ENCODE measurements around the gene VSIG2. TPM values are rescaled to one million over a fixed set of nuclear protein-coding genes. Genes with fewer than 3 reads are reported as not detected.

VSIG2 gene
- total and polyA plus RNA-seq, 3 experiments from 2014 or later = 0.24 to 0.40 TPM; not detected in 1

DNA sequence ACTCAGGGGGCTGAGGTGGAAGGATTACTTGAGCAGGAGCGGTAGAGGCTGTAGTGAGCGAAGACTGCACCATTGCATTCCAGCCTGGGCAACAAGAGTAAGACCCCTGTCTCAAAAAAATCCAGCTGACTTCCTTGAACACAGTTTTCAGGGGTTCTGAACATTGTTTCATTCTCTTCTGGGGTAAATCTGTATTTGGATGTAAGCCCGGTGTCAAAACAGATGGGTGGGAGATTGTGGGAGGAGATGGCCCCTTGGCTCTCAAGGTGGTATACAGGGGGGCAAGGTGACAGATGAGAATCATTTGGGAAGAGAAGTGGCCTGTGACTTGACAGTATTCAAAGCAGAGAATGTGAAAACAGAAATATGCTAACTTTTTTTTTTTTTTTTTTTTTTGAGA, 5.3 kb upstream of the VSIG2 start:
- no peaks in the 10 kb centered on the region for H3K36me3 Mint-ChIP-seq
- H3K4me1 ChIP-seq (ENCODE audit: insufficient read depth, low read length) = peaks cover 31% of the 10 kb centered on the region
- ChIA-PET CTCF (interaction anchor here (1.0 to 3.1 kb wide), 4 partner anchors 10 to 88 kb away, joined by 3 to 41 read pairs (median 7); no protein-coding TSS in a partner anchor), POLR2A (interaction anchor here (1.7 kb wide), 1 partner anchor 11 kb away, joined by 22 read pairs; no protein-coding TSS in a partner anchor)
- peaks cover 42 to 59% of the 10 kb centered on the region in 2 donors for H3K27me3 Mint-ChIP-seq
- H3K4me1 Mint-ChIP-seq = peaks cover 9 to 32% (median 15%) of the 10 kb centered on the region in 3 donors
- peaks cover 44% of the 10 kb centered on the region for H3K27me3 ChIP-seq (ENCODE audit: insufficient read depth, low read length, poor library complexity, severe bottlenecking)
- DNase-seq = no peak
- H3K4me3 Mint-ChIP-seq = no peak overlapping the region
- no peaks in the 10 kb centered on the region for H3K9me3 Mint-ChIP-seq
- H3K27ac ChIP-seq (ENCODE audit: low read depth, low read length) = no peak overlapping the region
- no peak overlapping the region for H3K27ac Mint-ChIP-seq
- H3K9me3 ChIP-seq (ENCODE audit: low read length) = no peaks in the 10 kb centered on the region
- H3K36me3 ChIP-seq (ENCODE audit: insufficient read depth, low read length) = no peaks in the 10 kb centered on the region
- no peak overlapping the region for H3K4me3 ChIP-seq (ENCODE audit: low read length)

DNA sequence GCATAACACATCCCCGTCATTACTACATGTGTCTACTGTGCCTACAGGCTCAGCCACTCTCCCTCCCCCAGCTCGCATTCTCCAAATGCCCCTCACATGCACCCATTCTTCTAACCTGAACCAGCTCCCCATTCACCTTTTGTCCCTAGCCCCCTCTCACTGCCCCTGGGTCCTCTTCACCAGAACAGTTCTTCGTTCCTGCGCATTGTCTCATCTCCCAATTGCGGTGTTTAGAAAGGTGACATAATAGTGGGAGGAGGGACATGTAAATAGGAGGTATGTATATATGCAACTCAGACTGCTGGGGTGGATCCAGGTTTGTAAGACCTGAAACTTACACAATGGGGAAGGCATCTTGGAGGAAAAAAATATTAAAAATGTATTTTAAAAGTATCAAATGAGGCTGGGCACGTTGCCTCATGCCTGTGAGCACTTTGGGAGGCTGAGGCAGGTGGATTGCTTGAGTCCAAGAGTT, 4.7 kb upstream of the VSIG2 start:
- ChIA-PET CTCF (interaction anchor here (1.0 to 3.1 kb wide), 3 partner anchors 10 to 88 kb away, joined by 3 to 41 read pairs (median 6); no protein-coding TSS in a partner anchor), POLR2A (no interaction called here)
- Histone ChIP-seq H3K9me3 (ENCODE audit: low read length) (no peaks in the 10 kb centered on the region), H3K27me3 (ENCODE audit: insufficient read depth, low read length, poor library complexity, severe bottlenecking) (peaks cover 42% of the 10 kb centered on the region), H3K36me3 (ENCODE audit: insufficient read depth, low read length) (no peaks in the 10 kb centered on the region), H3K4me1 (ENCODE audit: insufficient read depth, low read length) (peaks cover 28% of the 10 kb centered on the region), H3K27ac (ENCODE audit: low read depth, low read length) (no peak overlapping the region), H3K4me3 (ENCODE audit: low read length) (no peak overlapping the region)
- H3K9me3 Mint-ChIP-seq = no peaks in the 10 kb centered on the region
- no peaks in the 10 kb centered on the region for H3K36me3 Mint-ChIP-seq
- peak overlapping the region in 1 of 8 donors; percentile 31 for H3K27ac Mint-ChIP-seq
- no peak overlapping the region for H3K4me3 Mint-ChIP-seq
- H3K27me3 Mint-ChIP-seq = peaks cover 42 to 59% of the 10 kb centered on the region in 2 donors
- DNase-seq = no peak
- peaks cover 9 to 31% (median 15%) of the 10 kb centered on the region in 3 donors for H3K4me1 Mint-ChIP-seq

DNA sequence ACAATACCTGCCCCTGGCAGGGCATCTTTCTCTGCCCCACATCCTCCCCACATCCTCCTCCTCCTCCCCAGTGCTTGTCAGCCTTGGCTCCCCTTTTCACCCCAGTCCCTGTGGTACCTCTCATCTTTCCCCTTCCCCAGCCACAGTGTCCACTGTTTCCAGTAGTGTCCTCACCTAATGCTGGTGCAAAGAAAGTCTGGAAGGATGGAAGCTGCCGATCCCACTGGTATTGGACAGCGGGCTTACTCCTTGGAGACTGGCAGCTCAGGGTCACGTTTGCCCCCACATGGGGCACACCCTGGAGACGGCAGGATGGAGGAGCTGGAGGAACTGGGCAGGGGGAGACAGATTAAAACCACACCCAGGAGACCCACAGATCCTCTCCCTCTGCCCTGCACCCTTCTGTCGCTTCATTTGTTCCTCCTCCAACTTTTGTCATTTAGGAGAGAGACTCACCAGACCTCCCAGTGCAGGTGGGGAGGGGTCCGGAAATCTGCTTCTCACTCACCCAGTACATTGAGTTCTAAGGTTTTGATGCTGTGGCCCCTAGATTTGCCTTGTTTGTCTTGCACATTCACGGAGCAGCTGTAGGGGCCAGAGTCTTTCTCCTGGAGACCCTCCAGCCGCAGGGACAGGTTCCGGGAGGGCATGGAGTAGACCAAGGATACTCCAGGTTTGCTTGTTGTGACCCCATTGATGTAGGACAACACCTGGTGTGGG, 4.1 kb upstream of the VSIG2 start:
- no peak for DNase-seq
- peak overlapping the region in 1 of 8 donors; percentile 31 for H3K27ac Mint-ChIP-seq
- H3K4me1 Mint-ChIP-seq = peaks cover 9 to 26% (median 10%) of the 10 kb centered on the region in 3 donors
- Histone ChIP-seq H3K9me3 (ENCODE audit: low read length) (no peaks in the 10 kb centered on the region), H3K4me3 (ENCODE audit: low read length) (no peak overlapping the region), H3K27ac (ENCODE audit: low read depth, low read length) (no peak overlapping the region), H3K4me1 (ENCODE audit: insufficient read depth, low read length) (peaks cover 22% of the 10 kb centered on the region), H3K36me3 (ENCODE audit: insufficient read depth, low read length) (no peaks in the 10 kb centered on the region), H3K27me3 (ENCODE audit: insufficient read depth, low read length, poor library complexity, severe bottlenecking) (peaks cover 36% of the 10 kb centered on the region)
- peaks cover 42 to 54% of the 10 kb centered on the region in 2 donors for H3K27me3 Mint-ChIP-seq
- ChIA-PET POLR2A (no interaction called here), CTCF (interaction anchor here (1.5 to 2.1 kb wide), 2 partner anchors 10 to 87 kb away, joined by 6 to 11 read pairs; no protein-coding TSS in a partner anchor)
- H3K4me3 Mint-ChIP-seq = no peak overlapping the region
- no peaks in the 10 kb centered on the region for H3K36me3 Mint-ChIP-seq
- no peaks in the 10 kb centered on the region for H3K9me3 Mint-ChIP-seq

DNA sequence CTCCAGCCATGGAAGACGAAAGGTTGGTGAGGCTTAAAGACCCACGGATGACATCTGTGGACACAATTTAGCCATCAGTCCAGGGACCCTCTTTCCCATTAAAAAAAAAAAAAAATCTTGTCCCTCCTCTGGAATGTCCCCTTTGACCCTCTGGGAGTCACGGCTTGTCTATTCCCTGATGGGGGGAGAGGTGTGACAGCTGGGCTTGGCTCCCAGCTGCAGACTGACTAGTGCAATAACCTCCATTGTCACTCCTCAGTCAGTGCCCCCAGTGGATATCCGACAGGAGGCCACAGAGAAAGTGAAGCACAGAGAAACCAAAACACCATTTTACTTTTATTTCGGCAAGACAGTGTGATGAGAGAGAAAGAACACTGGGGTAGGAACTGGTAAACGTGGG, 2.7 kb upstream of the VSIG2 start:
- Mint-ChIP-seq H3K4me1 (peaks cover 9 to 15% (median 9%) of the 10 kb centered on the region in 3 donors), H3K36me3 (no peaks in the 10 kb centered on the region), H3K27me3 (peaks cover 37 to 43% of the 10 kb centered on the region in 2 donors), H3K4me3 (peak overlapping the region in 1 of 7 donors; percentile 2), H3K27ac (no peak overlapping the region), H3K9me3 (no peaks in the 10 kb centered on the region)
- ChIA-PET POLR2A (interaction anchor here (0.7 kb wide), 1 partner anchor 82 kb away, joined by 4 read pairs; no protein-coding TSS in a partner anchor), CTCF (interaction anchor here (0.7 to 3.5 kb wide), 4 partner anchors 8 to 81 kb away, joined by 3 to 26 read pairs (median 7); partner anchors contain the start of genes ESAM and SPA17)
- H3K4me3 ChIP-seq (ENCODE audit: low read length) = no peak overlapping the region
- H3K27ac ChIP-seq (ENCODE audit: low read depth, low read length) = no peak overlapping the region
- no peaks in the 10 kb centered on the region for H3K36me3 ChIP-seq (ENCODE audit: insufficient read depth, low read length)
- H3K27me3 ChIP-seq (ENCODE audit: insufficient read depth, low read length, poor library complexity, severe bottlenecking) = peaks cover 22% of the 10 kb centered on the region
- H3K4me1 ChIP-seq (ENCODE audit: insufficient read depth, low read length) = peaks cover 17% of the 10 kb centered on the region
- no peak for DNase-seq
- no peaks in the 10 kb centered on the region for H3K9me3 ChIP-seq (ENCODE audit: low read length)

DNA sequence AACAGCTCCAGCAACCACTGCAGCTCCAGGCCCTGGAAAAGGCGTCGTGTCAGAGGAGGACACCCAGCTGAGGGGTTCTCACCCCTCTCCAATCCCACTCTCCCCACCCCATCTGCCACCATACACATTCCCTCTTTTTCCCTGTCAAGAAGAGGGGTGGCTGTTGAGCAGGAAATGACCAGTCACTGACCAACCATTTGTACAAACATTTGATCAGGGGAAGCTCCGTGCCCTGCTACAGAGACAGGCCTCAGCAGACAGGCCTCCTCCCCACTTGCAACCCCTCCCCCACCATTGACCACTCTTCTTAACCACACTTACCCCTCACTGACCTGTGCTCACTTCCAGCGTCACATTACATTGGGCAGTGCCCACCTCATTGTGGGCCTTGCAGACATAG, 2.3 kb upstream of the VSIG2 start:
- no peak overlapping the region for H3K27ac Mint-ChIP-seq
- Histone ChIP-seq H3K36me3 (ENCODE audit: insufficient read depth, low read length) (no peaks in the 10 kb centered on the region), H3K4me3 (ENCODE audit: low read length) (no peak overlapping the region), H3K9me3 (ENCODE audit: low read length) (no peaks in the 10 kb centered on the region), H3K27me3 (ENCODE audit: insufficient read depth, low read length, poor library complexity, severe bottlenecking) (peaks cover 18% of the 10 kb centered on the region), H3K27ac (ENCODE audit: low read depth, low read length) (no peak overlapping the region), H3K4me1 (ENCODE audit: insufficient read depth, low read length) (peaks cover 13% of the 10 kb centered on the region)
- H3K4me1 Mint-ChIP-seq = peaks cover 8 to 11% (median 9%) of the 10 kb centered on the region in 3 donors
- H3K36me3 Mint-ChIP-seq = no peaks in the 10 kb centered on the region
- H3K9me3 Mint-ChIP-seq = no peaks in the 10 kb centered on the region
- peaks cover 35 to 40% of the 10 kb centered on the region in 2 donors for H3K27me3 Mint-ChIP-seq
- ChIA-PET CTCF (interaction anchor here (0.7 to 3.5 kb wide), 4 partner anchors 8 to 80 kb away, joined by 3 to 26 read pairs (median 7); partner anchors contain the start of genes ESAM and SPA17), POLR2A (interaction anchor here (0.7 kb wide), 1 partner anchor 81 kb away, joined by 4 read pairs; no protein-coding TSS in a partner anchor)
- H3K4me3 Mint-ChIP-seq = peak overlapping the region in 1 of 7 donors; percentile 8
- no peak for DNase-seq

DNA sequence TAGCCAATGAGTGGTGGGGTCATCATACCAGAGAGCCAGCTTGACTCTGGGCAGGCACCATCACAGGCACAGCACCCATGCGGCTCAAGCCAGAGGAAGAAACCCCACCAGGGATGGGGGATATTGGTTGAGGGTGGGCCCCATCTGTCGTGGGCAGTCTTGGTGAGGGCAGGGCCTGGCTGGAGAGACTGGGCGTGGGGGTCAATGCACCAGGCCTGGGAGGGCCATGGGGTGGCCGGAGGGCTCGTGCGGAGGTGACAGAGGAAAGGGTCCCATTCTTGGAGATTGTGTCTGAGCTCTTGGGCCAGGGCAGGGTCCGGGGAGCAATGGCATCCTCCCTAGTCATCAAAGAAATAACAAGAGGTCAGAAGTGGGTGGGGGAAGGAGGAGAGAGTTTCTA, 1.6 kb upstream of the VSIG2 start:
- peaks cover 12% of the 10 kb centered on the region for H3K27me3 ChIP-seq (ENCODE audit: insufficient read depth, low read length, poor library complexity, severe bottlenecking)
- peaks cover 33% of the 10 kb centered on the region in 2 donors for H3K27me3 Mint-ChIP-seq
- DNase-seq = no peak
- H3K9me3 Mint-ChIP-seq = no peaks in the 10 kb centered on the region
- H3K36me3 ChIP-seq (ENCODE audit: insufficient read depth, low read length) = no peaks in the 10 kb centered on the region
- no peak overlapping the region for H3K27ac Mint-ChIP-seq
- no peaks in the 10 kb centered on the region for H3K9me3 ChIP-seq (ENCODE audit: low read length)
- no peaks in the 10 kb centered on the region for H3K36me3 Mint-ChIP-seq
- H3K4me3 ChIP-seq (ENCODE audit: low read length) = no peak overlapping the region
- H3K4me1 Mint-ChIP-seq = peaks cover 5 to 6% (median 6%) of the 10 kb centered on the region in 3 donors
- POLR2A ChIA-PET = no interaction called here
- no peak overlapping the region for H3K27ac ChIP-seq (ENCODE audit: low read depth, low read length)
- no peak overlapping the region for H3K4me3 Mint-ChIP-seq
- H3K4me1 ChIP-seq (ENCODE audit: insufficient read depth, low read length) = peaks cover 6% of the 10 kb centered on the region
- CTCF ChIA-PET = interaction anchor here (1.3 to 3.5 kb wide), 2 partner anchors 10 to 14 kb away, joined by 3 to 26 read pairs; partner anchors contain the start of genes ESAM and NRGN

DNA sequence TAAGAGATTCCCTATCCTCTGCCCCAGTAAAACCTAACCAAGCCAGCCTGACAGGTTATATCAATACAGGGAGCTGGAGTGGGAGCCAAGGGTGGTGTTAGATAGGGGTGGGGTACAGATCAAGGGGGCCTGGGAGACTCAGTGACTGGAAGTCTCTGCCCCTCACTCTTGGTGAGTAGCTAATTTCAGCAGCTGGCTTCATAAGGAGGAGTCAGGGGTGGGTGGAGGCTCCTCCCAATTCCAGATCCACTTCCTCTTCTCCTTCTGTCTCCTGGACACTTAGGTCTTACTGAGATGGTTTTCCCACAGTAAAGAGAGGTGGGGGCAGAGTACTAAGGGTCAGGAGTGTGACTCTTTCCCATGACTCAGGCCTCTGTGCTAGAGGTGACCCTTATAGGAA, 1.1 kb upstream of the VSIG2 start:
- Mint-ChIP-seq H3K27ac (no peak overlapping the region), H3K9me3 (no peaks in the 10 kb centered on the region), H3K4me1 (peaks cover under 1 to 2% (median 1%) of the 10 kb centered on the region in 3 donors), H3K36me3 (no peaks in the 10 kb centered on the region), H3K4me3 (no peak overlapping the region), H3K27me3 (peaks cover 29% of the 10 kb centered on the region in 2 donors)
- Histone ChIP-seq H3K27ac (ENCODE audit: low read depth, low read length) (no peak overlapping the region), H3K27me3 (ENCODE audit: insufficient read depth, low read length, poor library complexity, severe bottlenecking) (peaks cover 7% of the 10 kb centered on the region), H3K4me3 (ENCODE audit: low read length) (no peak overlapping the region), H3K9me3 (ENCODE audit: low read length) (no peaks in the 10 kb centered on the region), H3K4me1 (ENCODE audit: insufficient read depth, low read length) (peaks cover 2% of the 10 kb centered on the region), H3K36me3 (ENCODE audit: insufficient read depth, low read length) (no peaks in the 10 kb centered on the region)
- POLR2A ChIA-PET = no interaction called here
- CTCF ChIA-PET = interaction anchor here (0.5 to 3.5 kb wide), 5 partner anchors 10 to 84 kb away, joined by 3 to 26 read pairs (median 4); partner anchors contain the start of genes ESAM, NRGN, SIAE and SPA17
- no peak for DNase-seq

Measured in CD8-positive, alpha-beta memory T cell (primary cell).